IMR-90 (cell line): ENCODE data around the gene ANO8. TPM values are rescaled to one million over a fixed set of nuclear protein-coding genes. Genes with fewer than 3 reads are reported as not detected.

Source experiments
- ATAC-seq: fragments of 200-7000 bp; cut with Tn5 transposase; 2 replicates; pipeline ENCODE4 v1.9.1; 2020; ENCODE audit warnings: low read depth, mild to moderate bottlenecking, moderate library complexity
- BruUV-seq: library from RNA; stranded (reverse); fragments of 400-500 nt; replicated peaks from 2 replicates; lab custom pipeline; 2021; lab: Mats Ljungman, UMichigan
- CTCF ChIA-PET: fragments of 300-600 bp; formaldehyde crosslinking; extraction: SDS; loops from one replicate; lab custom pipeline; 2021; ENCODE audit warnings: antibody characterized with exemption; lab: Yijun Ruan, JAX
- POLR2A ChIA-PET: fragments of 300-600 bp; sonication (Branson Sonifier 250); formaldehyde crosslinking; loops from one replicate; lab custom pipeline; 2022; ENCODE audit warnings: antibody characterized with exemption; ENCODE audit not compliant: unreplicated experiment; lab: Charles Lee
- DNase-seq: peaks from one replicate; pipeline ENCODE4 v3.0.0; 2013
- H2AFZ ChIP-seq: replicated peaks from 2 replicates; pipeline ENCODE3; 2013; ENCODE audit warnings: low read length, mild to moderate bottlenecking; ENCODE audit not compliant: poor library complexity
- H2AK5ac ChIP-seq: 2 replicates; pipeline ENCODE4 v1.6.1; 2013; ENCODE audit warnings: low read depth, low read length, inconsistent platforms
- H2AK9ac ChIP-seq: replicated peaks from 2 replicates; pipeline ENCODE3; 2013; ENCODE audit warnings: mild to moderate bottlenecking, low read depth, low read length, moderate library complexity; ENCODE audit not compliant: poor library complexity
- H2BK120ac ChIP-seq: 2 replicates; pipeline ENCODE4 v1.6.1; 2013; ENCODE audit warnings: low read depth, low read length, inconsistent platforms
- H2BK15ac ChIP-seq: 3 replicates; pipeline ENCODE4 v1.6.1; 2013; ENCODE audit warnings: low read depth, low read length, inconsistent platforms
- H2BK20ac ChIP-seq: 2 replicates; pipeline ENCODE4 v1.6.1; 2013; ENCODE audit warnings: low read depth, mild to moderate bottlenecking, inconsistent platforms, low read length, moderate library complexity
- H2BK5ac ChIP-seq: 2 replicates; pipeline ENCODE4 v1.6.1; 2013; ENCODE audit warnings: mild to moderate bottlenecking, low read depth, low read length, inconsistent platforms; ENCODE audit not compliant: poor library complexity, severe bottlenecking
- H3K14ac ChIP-seq: replicated peaks from 2 replicates; pipeline ENCODE4 v1.6.1; 2013; ENCODE audit warnings: low read depth, low read length, inconsistent platforms
- H3K18ac ChIP-seq: 2 replicates; pipeline ENCODE4 v1.6.1; 2013; ENCODE audit warnings: low read depth, low read length, control low read depth
- H3K23ac ChIP-seq: 2 replicates; pipeline ENCODE4 v1.6.1; 2013; ENCODE audit warnings: low read depth, low read length, inconsistent platforms
- H3K27ac ChIP-seq: 2 replicates; pipeline ENCODE4 v1.5.1; 2013; ENCODE audit warnings: mild to moderate bottlenecking, control low read depth, low read length; ENCODE audit not compliant: insufficient read depth
- H3K27me3 ChIP-seq: 2 replicates; pipeline ENCODE4 v1.6.1; 2013; ENCODE audit warnings: low read length; ENCODE audit not compliant: control insufficient read depth, insufficient read depth
- H3K36me3 ChIP-seq: 2 replicates; pipeline ENCODE4 v1.6.1; 2013; ENCODE audit warnings: low read length, mixed read lengths; ENCODE audit not compliant: control insufficient read depth, insufficient read depth
- H3K4ac ChIP-seq: 2 replicates; pipeline ENCODE4 v1.6.1; 2013; ENCODE audit warnings: low read depth, low read length, inconsistent platforms
- H3K4me1 ChIP-seq: 2 replicates; pipeline ENCODE4 v1.6.1; 2013; ENCODE audit warnings: low read length, mixed read lengths; ENCODE audit not compliant: control insufficient read depth, insufficient read depth
- H3K4me2 ChIP-seq: 2 replicates; pipeline ENCODE4 v1.6.1; 2013; ENCODE audit warnings: low read depth, mild to moderate bottlenecking, control low read depth, low read length, moderate library complexity
- H3K4me3 ChIP-seq: 2 replicates; pipeline ENCODE4 v1.5.1; 2013; ENCODE audit warnings: low read depth, mild to moderate bottlenecking, control low read depth, low read length, moderate library complexity; ENCODE audit not compliant: insufficient read depth
- H3K56ac ChIP-seq: 2 replicates; pipeline ENCODE4 v1.6.1; 2013; ENCODE audit warnings: low read length, inconsistent platforms; ENCODE audit not compliant: insufficient read depth; ENCODE audit errors: extremely low read depth
- H3K79me1 ChIP-seq, 2 experiments: 2 replicates each; pipeline ENCODE4 v1.6.1; 2013; ENCODE audit warnings: low read length in 2 of 2, inconsistent platforms in 1 of 2, low read depth in 1 of 2
- H3K9ac ChIP-seq: 2 replicates; pipeline ENCODE4 v1.6.1; 2013; ENCODE audit warnings: low read depth, low read length, control low read depth
- H3K9me1 ChIP-seq: 2 replicates; pipeline ENCODE4 v1.6.1; 2013; ENCODE audit warnings: low read length, inconsistent platforms; ENCODE audit not compliant: insufficient read depth
- H3K9me3 ChIP-seq: 2 replicates; pipeline ENCODE4 v1.6.1; 2013; ENCODE audit warnings: low read length; ENCODE audit not compliant: control insufficient read depth, insufficient read depth
- H4K20me1 ChIP-seq: 2 replicates; pipeline ENCODE4 v1.6.1; 2013; ENCODE audit warnings: low read length, inconsistent platforms; ENCODE audit not compliant: insufficient read depth
- H4K5ac ChIP-seq: 2 replicates; pipeline ENCODE4 v1.6.1; 2013; ENCODE audit warnings: mild to moderate bottlenecking, low read depth, low read length, control low read depth
- H4K8ac ChIP-seq, 2 experiments: 2 replicates each; pipeline ENCODE4 v1.6.1; 2013; ENCODE audit warnings: low read depth in 2 of 2, low read length in 2 of 2, control low read depth in 1 of 2, inconsistent platforms in 1 of 2
- H4K91ac ChIP-seq: 2 replicates; pipeline ENCODE4 v1.6.1; 2013; ENCODE audit warnings: low read depth, low read length, inconsistent platforms; ENCODE audit not compliant: insufficient read depth
- MAFK ChIP-seq: IDR thresholded peaks from 2 replicates; pipeline ENCODE4 v1.6.1; 2012; ENCODE audit warnings: low read depth, low read length, improper control_type of control experiment
- MAZ ChIP-seq: IDR thresholded peaks from 2 replicates; pipeline ENCODE4 v1.6.1; 2012; ENCODE audit warnings: low read depth, mild to moderate bottlenecking, low read length, improper control_type of control experiment, moderate library complexity, borderline replicate concordance
- NFE2L2 ChIP-seq: fragments of 150-350 bp; IDR thresholded peaks from 2 replicates; pipeline ENCODE4 v1.6.1; 2016; ENCODE audit warnings: low read depth, mild to moderate bottlenecking, low read length
- WGBS, 2 experiments: methylation state at CpG; one replicate each; pipeline versions ENCODE4 v1.1.5 to v1.1.7; 2013; ENCODE audit warnings: missing lambda C conversion rate in 2 of 2; ENCODE audit not compliant: insufficient read length in 1 of 2; ENCODE audit errors: extremely low coverage in 2 of 2; 5-methylcytosine and 5-hydroxymethylcytosine counted together
- dilution Hi-C: fragments of 300-500 bp; cut with HindIII; formaldehyde crosslinking; loops from one replicate; pipeline ENCODE4 v1.14.3; 2018; ENCODE audit warnings: low sequenced_read_pairs; ENCODE audit not compliant: unreplicated experiment
- in situ Hi-C: fragments of 300-500 bp; cut with MboI; formaldehyde crosslinking; loops from 3 replicates; pipeline ENCODE4 v1.14.3; 2019; ENCODE audit warnings: low sequenced_read_pairs, inconsistent platforms, mixed read lengths
- intact Hi-C: fragments of 100-400 bp; cut with micrococcal nuclease; formaldehyde crosslinking; loops from 2 replicates; pipeline ENCODE4 v1.10.0; 2022
- polyA plus RNA-seq, 3 experiments: library from polyadenylated mRNA; depleted of rRNA; stranded (reverse); fragments of >200 nt; gene quantifications; 2 replicates each; pipeline ENCODE4 v1.2.3, GENCODE V29; 2012; ENCODE audit warnings: low replicate concordance in 1 of 3
- total RNA-seq: library from RNA; depleted of rRNA; stranded (reverse); fragments of >200 nt; gene quantifications from 2 replicates; pipeline ENCODE4 v1.2.3, GENCODE V29; 2012
- TF ChIP-seq, protein P1 (sequence below): fragments of 150-350 bp; IDR thresholded peaks from 2 replicates; pipeline ENCODE4 v1.6.1; 2017; ENCODE audit warnings: mild to moderate bottlenecking, antibody characterized with exemption, low read length, low read depth

Gene ANO8
- total and polyA plus RNA-seq, 2 of the 4 experiments (the other 2 are of a cell fraction) = 1.6 to 5.6 TPM

DNA sequence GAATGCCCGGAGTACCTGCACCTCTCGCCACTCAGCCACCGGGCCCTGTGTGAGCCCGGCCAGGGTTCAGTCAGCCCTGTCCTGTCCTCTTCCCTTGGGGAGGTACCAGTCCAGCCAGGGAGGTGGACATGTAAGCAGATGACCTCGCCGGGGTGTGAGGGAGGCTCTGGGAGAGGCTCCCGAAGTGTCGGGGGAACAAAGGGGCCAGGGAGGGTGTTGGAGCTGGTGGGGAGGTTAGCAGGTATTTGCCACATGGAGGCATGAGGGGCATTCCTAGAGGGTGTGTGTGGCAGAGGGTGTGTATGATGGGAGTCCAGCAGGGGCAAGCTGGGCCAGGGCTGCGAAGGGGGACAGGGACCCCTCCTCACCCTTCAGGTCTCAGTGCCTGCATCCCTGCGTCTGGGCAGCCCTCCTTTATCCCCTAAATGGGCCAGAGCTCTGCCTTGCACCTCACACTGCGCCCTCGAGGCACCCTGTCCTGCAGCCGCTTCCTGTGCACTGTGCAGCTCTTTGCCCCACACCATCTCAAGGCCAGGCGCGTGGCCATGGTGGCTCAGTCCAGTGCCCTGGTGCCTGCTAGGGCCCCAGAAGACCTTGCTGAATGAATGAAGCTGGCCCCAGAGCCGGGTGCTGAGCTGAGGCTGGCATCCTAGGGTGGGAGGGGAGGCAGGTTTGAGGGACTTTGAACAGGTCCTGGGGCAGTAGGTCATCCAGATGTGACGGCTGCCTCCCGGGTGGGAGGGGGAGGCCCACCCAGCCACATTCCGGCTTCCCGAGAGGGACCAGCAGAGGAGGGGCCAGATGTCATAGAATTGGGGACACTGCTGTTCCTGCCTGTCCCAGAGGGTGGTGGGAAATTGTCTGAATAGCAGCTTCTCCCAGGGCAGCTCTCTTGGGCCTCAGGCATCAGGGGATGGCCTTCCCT, 22.2 kb downstream of the ANO8 start:
- H2AFZ ChIP-seq = no peak overlapping the region
- H3K4me2 ChIP-seq = peak overlapping the region; percentile 57
- H3K56ac ChIP-seq = no peak overlapping the region
- CTCF ChIA-PET = interaction anchor here (0.6 kb wide), 1 partner anchor 55 kb away, joined by 3 read pairs; no protein-coding TSS in a partner anchor
- peaks cover 30% of the 10 kb centered on the region for H3K36me3 ChIP-seq
- H2AK9ac ChIP-seq = peak overlapping the region; percentile 92
- peak overlapping the region; percentile 73 for H4K91ac ChIP-seq
- intact Hi-C loops = no loop called here
- POLR2A ChIA-PET = no interaction called here
- H3K9me1 ChIP-seq = peaks cover 17% of the 10 kb centered on the region
- ATAC-seq (no peak), DNase-seq (no peak)
- peak overlapping the region; percentile 93 for H2AK5ac ChIP-seq
- no peak overlapping the region for H3K4me3 ChIP-seq
- no peaks in the 10 kb centered on the region for H3K27me3 ChIP-seq
- dilution Hi-C loops = no loop called here
- H2BK5ac ChIP-seq = peak overlapping the region; percentile 89
- no peaks in the 10 kb centered on the region for H3K9me3 ChIP-seq
- TF ChIP-seq MAZ (no peak), NFE2L2 (no peak), MAFK (no peak)
- TF ChIP-seq, protein P1, sequence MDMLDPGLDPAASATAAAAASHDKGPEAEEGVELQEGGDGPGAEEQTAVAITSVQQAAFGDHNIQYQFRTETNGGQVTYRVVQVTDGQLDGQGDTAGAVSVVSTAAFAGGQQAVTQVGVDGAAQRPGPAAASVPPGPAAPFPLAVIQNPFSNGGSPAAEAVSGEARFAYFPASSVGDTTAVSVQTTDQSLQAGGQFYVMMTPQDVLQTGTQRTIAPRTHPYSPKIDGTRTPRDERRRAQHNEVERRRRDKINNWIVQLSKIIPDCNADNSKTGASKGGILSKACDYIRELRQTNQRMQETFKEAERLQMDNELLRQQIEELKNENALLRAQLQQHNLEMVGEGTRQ = no peak
- peak overlapping the region; percentile 81 for H3K27ac ChIP-seq
- H3K4ac ChIP-seq = peak overlapping the region; percentile 79
- peaks cover 34 to 68% of the 10 kb centered on the region in 2 experiments for H3K79me1 ChIP-seq
- H2BK20ac ChIP-seq = 0 out of 2 replicates have a peak overlapping the region, but pooled peaks have one; percentile 25
- H3K23ac ChIP-seq = 0 out of 2 replicates have a peak overlapping the region, but pooled peaks have one; percentile 54
- H2BK120ac ChIP-seq = peak overlapping the region; percentile 47
- peak overlapping the region; percentile 22; the same call in 1 of the 2 replicates for H3K9ac ChIP-seq
- WGBS, 2 experiments = 62% methylated on average over 4 of the region's 20 CpGs; no CpG with 5 or more reads in 1 of the 2 experiments
- BruUV-seq = no TSS peak
- H4K5ac ChIP-seq = peak overlapping the region; percentile 42; the same call in 1 of the 2 replicates
- H3K14ac ChIP-seq = peak overlapping the region; percentile 19
- H4K20me1 ChIP-seq = peaks cover 29% of the 10 kb centered on the region
- H3K4me1 ChIP-seq = peaks cover 12% of the 10 kb centered on the region
- 0 out of 3 replicates have a peak overlapping the region, but pooled peaks have one; percentile 34 for H2BK15ac ChIP-seq
- H3K18ac ChIP-seq = no peak overlapping the region
- in situ Hi-C loops = no loop called here
- H4K8ac ChIP-seq = peak overlapping the region; percentile 30 to 43; a peak in 1 of 4 replicates
